H1 (cell line): ENCODE results near the gene TDRD12. TPM values are rescaled to one million over a fixed set of nuclear protein-coding genes. Genes with fewer than 3 reads are reported as not detected.

Source experiments
- CTCF ChIA-PET: fragments of 300-600 bp; sonication (Branson Sonifier 250); formaldehyde crosslinking; loops from one replicate; lab custom pipeline; 2021; ENCODE audit not compliant: partially characterized antibody; lab: Charles Lee
- POLR2A ChIA-PET: fragments of 300-600 bp; sonication (Branson Sonifier 250); formaldehyde crosslinking; loops from one replicate; lab custom pipeline; 2021; ENCODE audit warnings: inconsistent platforms; ENCODE audit not compliant: partially characterized antibody; lab: Charles Lee
- DNase-seq, 2 experiments: peaks; one replicate each; pipeline versions ENCODE4 v3.0.0 to v3.0.0-alpha.2; 2010 to 2022; ENCODE audit warnings: low spot score in 2 of 2, low read depth in 1 of 2, mixed read lengths in 1 of 2
- FAIRE-seq: peaks from 2 replicates; lab custom pipeline; 2011; peaks lifted over from hg19 to GRCh38; lab: Jason Lieb, UNC
- H2AFZ ChIP-seq: 2 replicates; pipeline ENCODE4 v1.8.1; 2012; ENCODE audit warnings: low read length, inconsistent platforms
- H2AK5ac ChIP-seq: 2 replicates; pipeline ENCODE4 v1.6.1; 2013; ENCODE audit warnings: low read depth, low read length
- H2BK120ac ChIP-seq: replicated peaks from 2 replicates; pipeline ENCODE3; 2013; ENCODE audit warnings: low read depth, low read length, inconsistent platforms
- H2BK12ac ChIP-seq: 2 replicates; pipeline ENCODE4 v1.6.1; 2013; ENCODE audit warnings: low read depth, low read length
- H2BK15ac ChIP-seq: 2 replicates; pipeline ENCODE4 v1.6.1; 2013; ENCODE audit warnings: low read length
- H2BK20ac ChIP-seq: 2 replicates; pipeline ENCODE4 v1.6.1; 2013; ENCODE audit warnings: low read length
- H2BK5ac ChIP-seq: 2 replicates; pipeline ENCODE4 v1.6.1; 2013; ENCODE audit warnings: low read depth, low read length
- H3K14ac ChIP-seq: 2 replicates; pipeline ENCODE4 v1.6.1; 2013; ENCODE audit warnings: inconsistent platforms; ENCODE audit not compliant: insufficient read length
- H3K18ac ChIP-seq: 2 replicates; pipeline ENCODE4 v1.6.1; 2013; ENCODE audit warnings: low read length; ENCODE audit errors: extremely low read depth
- H3K23ac ChIP-seq: 2 replicates; pipeline ENCODE4 v1.6.1; 2013; ENCODE audit warnings: inconsistent platforms; ENCODE audit not compliant: insufficient read length
- H3K23me2 ChIP-seq: 2 replicates; pipeline ENCODE4 v1.6.1; 2013; ENCODE audit warnings: low read depth, low read length
- H3K27ac ChIP-seq: 2 replicates; pipeline ENCODE4 v1.6.1; 2011; ENCODE audit warnings: low read depth, low read length, inconsistent platforms
- H3K27me3 ChIP-seq, 4 experiments: replicated peaks in 1 of 4; 1 replicate in 1 of 4; 2 replicates in 3 of 4; pipeline versions ENCODE4 v1.6.1 to v1.8.1; 2011 to 2013; ENCODE audit warnings: low read length in 3 of 4, mild to moderate bottlenecking in 3 of 4, inconsistent platforms in 2 of 4, mixed read lengths in 2 of 4, moderate library complexity in 1 of 4; ENCODE audit not compliant: control insufficient read depth in 3 of 4, insufficient read depth in 3 of 4; ENCODE audit errors: extremely low read depth in 1 of 4
- H3K36me3 ChIP-seq, 4 experiments: 2 replicates each; pipeline versions ENCODE4 v1.6.1 to v1.8.1; 2011 to 2013; ENCODE audit warnings: mild to moderate bottlenecking in 4 of 4, low read length in 3 of 4, moderate library complexity in 2 of 4, control low read depth in 1 of 4, inconsistent platforms in 1 of 4; ENCODE audit not compliant: insufficient read depth in 4 of 4, control insufficient read depth in 2 of 4
- H3K4ac ChIP-seq: replicated peaks from 2 replicates; pipeline ENCODE3; 2013; ENCODE audit warnings: low read length, low read depth, mixed read lengths, inconsistent platforms; ENCODE audit not compliant: insufficient read length
- H3K4me1 ChIP-seq, 4 experiments: replicated peaks in 1 of 4; 1 replicate in 1 of 4; 2 replicates in 3 of 4; pipeline versions ENCODE4 v1.6.1 to v1.8.1; 2011 to 2013; ENCODE audit warnings: low read length in 3 of 4, inconsistent platforms in 2 of 4, mixed read lengths in 1 of 4; ENCODE audit not compliant: insufficient read depth in 4 of 4, control insufficient read depth in 3 of 4
- H3K4me2 ChIP-seq, 2 experiments: 2 replicates each; pipeline versions ENCODE4 v1.6.1 to v1.8.1; 2011 to 2013; ENCODE audit warnings: low read depth in 2 of 2, low read length in 2 of 2, control low read depth in 1 of 2, inconsistent platforms in 1 of 2, mild to moderate bottlenecking in 1 of 2; ENCODE audit not compliant: insufficient read depth in 1 of 2
- H3K4me3 ChIP-seq, 4 experiments: fragments of 200-600, 300-600 bp in 1 of 4; sonication (generic), shearing (Covaris generic), sonication (Bioruptor Twin) in 1 of 4; 2 replicates each; pipeline versions ENCODE4 v1.5.1 to v1.8.1; 2011 to 2016; ENCODE audit warnings: low read length in 4 of 4, low read depth in 3 of 4, control low read depth in 2 of 4, inconsistent platforms in 2 of 4, mild to moderate bottlenecking in 2 of 4, mixed read lengths in 1 of 4, moderate library complexity in 1 of 4; ENCODE audit not compliant: insufficient read depth in 2 of 4; ENCODE audit errors: extremely low read depth in 1 of 4
- H3K56ac ChIP-seq: replicated peaks from 2 replicates; pipeline ENCODE3; 2013; ENCODE audit warnings: low read depth, mild to moderate bottlenecking, mixed read lengths, low read length, inconsistent platforms; ENCODE audit not compliant: insufficient read length
- H3K79me1 ChIP-seq: 2 replicates; pipeline ENCODE4 v1.6.1; 2013; ENCODE audit warnings: low read depth, low read length, control low read depth
- H3K79me2 ChIP-seq, 2 experiments: 2 replicates each; pipeline versions ENCODE4 v1.6.1 to v1.8.1; 2012 to 2013; ENCODE audit warnings: low read length in 2 of 2, mild to moderate bottlenecking in 2 of 2, inconsistent platforms in 1 of 2; ENCODE audit not compliant: insufficient read depth in 2 of 2, control insufficient read depth in 1 of 2
- H3K9ac ChIP-seq, 4 experiments: replicated peaks in 1 of 4; 1 replicate in 1 of 4; 2 replicates in 3 of 4; pipeline versions ENCODE4 v1.6.1 to v1.8.1; 2011 to 2013; ENCODE audit warnings: low read depth in 3 of 4, low read length in 3 of 4, control low read depth in 2 of 4, mild to moderate bottlenecking in 2 of 4, moderate library complexity in 2 of 4, inconsistent platforms in 1 of 4; ENCODE audit errors: extremely low read depth in 1 of 4
- H3K9me3 ChIP-seq, 2 experiments: 2 replicates each; pipeline versions ENCODE4 v1.6.1 to v1.8.1; 2012 to 2013; ENCODE audit warnings: mild to moderate bottlenecking in 2 of 2, moderate library complexity in 2 of 2, control low read depth in 1 of 2, inconsistent platforms in 1 of 2, low read depth in 1 of 2, low read length in 1 of 2, mixed read lengths in 1 of 2; ENCODE audit not compliant: insufficient read depth in 2 of 2
- H4K20me1 ChIP-seq, 2 experiments: replicated peaks in 1 of 2; 2 replicates each; pipeline versions ENCODE3 to v1.8.1; 2011 to 2013; ENCODE audit warnings: inconsistent platforms in 2 of 2, low read length in 2 of 2, mild to moderate bottlenecking in 1 of 2; ENCODE audit not compliant: insufficient read depth in 2 of 2, control insufficient read depth in 1 of 2
- H4K5ac ChIP-seq: 2 replicates; pipeline ENCODE4 v1.6.1; 2013; ENCODE audit warnings: low read length, low read depth, mixed read lengths, inconsistent platforms; ENCODE audit not compliant: insufficient read length
- H4K8ac ChIP-seq: 2 replicates; pipeline ENCODE4 v1.8.0; 2013; ENCODE audit warnings: mild to moderate bottlenecking, moderate library complexity, low read length, inconsistent platforms; ENCODE audit not compliant: insufficient read depth; ENCODE audit errors: extremely low read depth
- H4K91ac ChIP-seq: replicated peaks from 2 replicates; pipeline ENCODE3; 2013; ENCODE audit warnings: low read length, mixed read lengths, inconsistent platforms; ENCODE audit not compliant: insufficient read length
- EZH2 ChIP-seq: fragments of 200-600 bp; sonication (generic); IDR thresholded peaks from 2 replicates; pipeline ENCODE4 v1.7.1; 2012; ENCODE audit warnings: low read depth, mild to moderate bottlenecking, moderate library complexity, low read length, inconsistent platforms; ENCODE audit not compliant: severe bottlenecking
- FOSL1 ChIP-seq: IDR thresholded peaks from 2 replicates; pipeline ENCODE4 v1.6.1; 2011; ENCODE audit warnings: mild to moderate bottlenecking, low read depth, low read length, moderate library complexity; ENCODE audit not compliant: insufficient read depth
- HDAC2 ChIP-seq, 2 experiments: fragments of 300-600 bp in 1 of 2; sonication (generic) in 1 of 2; IDR thresholded peaks; 2 replicates each; pipeline ENCODE4 v1.6.1; 2011 to 2012; ENCODE audit warnings: low read depth in 2 of 2, low read length in 2 of 2, mild to moderate bottlenecking in 2 of 2, moderate library complexity in 2 of 2, borderline replicate concordance in 1 of 2, inconsistent platforms in 1 of 2
- SP1 ChIP-seq: IDR thresholded peaks from 2 replicates; pipeline ENCODE4 v1.6.1; 2011; ENCODE audit warnings: low read depth, low read length
- TAF1 ChIP-seq: IDR thresholded peaks from 2 replicates; pipeline ENCODE4 v1.6.1; 2011; ENCODE audit warnings: mild to moderate bottlenecking, low read depth, low read length
- WGBS, 2 experiments: shearing (Covaris generic) in 1 of 2; methylation state at CpG; one replicate each; pipeline versions ENCODE4 v1.1.6 to v1.1.7; 2013 to 2015; ENCODE audit warnings: low lambda C conversion rate in 2 of 2, mixed read lengths in 2 of 2, inconsistent platforms in 1 of 2, low coverage in 1 of 2, missing lambda C conversion rate in 1 of 2; ENCODE audit not compliant: insufficient replicate concordance in 2 of 2, insufficient coverage in 1 of 2, insufficient read length in 1 of 2; ENCODE audit errors: extremely low coverage in 1 of 2, missing lambda C conversion rate in 1 of 2; 5-methylcytosine and 5-hydroxymethylcytosine counted together
- polyA plus RNA-seq, 7 experiments: library from polyadenylated mRNA; depleted of rRNA in 3 of 7; stranded (reverse) in 5 of 7; unstranded in 2 of 7; fragments of >200 nt in 5 of 7; fragments of 200-250 nt in 2 of 7; gene quantifications; 1 replicate in 5 of 7; 2 replicates in 1 of 7; 4 replicates in 1 of 7; pipeline versions ENCODE4 v1.2.1 to v1.2.3, GENCODE V29; 2011 to 2013; ENCODE audit warnings: missing spikeins in 2 of 7, mixed read lengths in 2 of 7
- total RNA-seq: library from RNA; stranded (reverse); fragmentation: NEBNext Ultra II Directional; extraction: Animal tissue kit (Norgen Biotek cat#: 25700); gene quantifications from 2 replicates; pipeline ENCODE4 v1.2.1, GENCODE V29; 2021
- TF ChIP-seq, protein P1 (sequence below): IDR thresholded peaks from 2 replicates; pipeline ENCODE4 v1.6.1; 2012; ENCODE audit warnings: inconsistent platforms
- TF ChIP-seq, protein P2 (sequence below): IDR thresholded peaks from 2 replicates; pipeline ENCODE4 v1.6.1; 2011; ENCODE audit warnings: low read length, improper control_type of control experiment
- TF ChIP-seq, protein P3 (sequence below): IDR thresholded peaks from 2 replicates; pipeline ENCODE4 v1.6.1; 2012; ENCODE audit warnings: inconsistent platforms

TDRD12 gene
- total and polyA plus RNA-seq, 2 of the 8 experiments (the other 6 are each of a cell fraction or from before 2014, with no cell fraction given), result 0.39 to 0.88 TPM

DNA sequence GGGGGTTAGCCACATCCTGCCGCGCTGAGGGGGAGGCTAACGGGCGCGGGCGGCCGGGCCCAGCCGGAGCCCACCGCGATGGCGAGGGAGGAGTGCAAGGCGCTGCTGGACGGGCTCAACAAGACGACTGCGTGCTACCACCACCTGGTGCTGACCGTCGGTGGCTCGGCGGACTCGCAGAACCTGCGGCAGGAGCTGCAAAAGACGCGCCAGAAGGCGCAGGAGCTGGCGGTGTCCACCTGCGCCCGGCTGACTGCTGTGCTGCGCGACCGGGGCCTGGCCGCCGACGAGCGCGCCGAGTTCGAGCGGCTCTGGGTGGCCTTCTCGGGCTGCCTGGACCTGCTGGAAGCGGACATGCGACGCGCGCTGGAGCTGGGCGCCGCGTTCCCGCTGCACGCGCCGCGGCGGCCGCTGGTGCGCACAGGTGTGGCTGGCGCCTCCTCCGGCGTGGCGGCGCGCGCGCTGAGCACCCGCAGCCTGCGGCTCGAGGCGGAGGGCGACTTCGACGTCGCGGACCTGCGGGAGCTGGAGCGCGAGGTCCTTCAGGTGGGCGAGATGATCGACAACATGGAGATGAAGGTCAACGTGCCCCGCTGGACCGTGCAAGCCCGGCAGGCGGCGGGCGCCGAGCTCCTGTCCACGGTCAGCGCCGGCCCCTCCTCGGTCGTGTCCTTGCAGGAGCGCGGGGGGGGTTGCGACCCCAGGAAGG lies 43.2 kb upstream of the TDRD12 start:
- Histone ChIP-seq H3K27ac (no peak overlapping the region), H3K56ac (no peak overlapping the region), H4K5ac (no peak overlapping the region), H3K9me3 (no peaks in the 10 kb centered on the region; a peak in 1 of 4 replicates), H3K4me2 (peak overlapping the region; percentile 80 to 91), H2AK5ac (no peak overlapping the region), H2BK5ac (no peak overlapping the region; the same call in 1 of the 2 replicates), H3K36me3 (peaks cover 0 to 6% (median 0%) of the 10 kb centered on the region in 4 experiments; a peak in 1 of 8 replicates), H2BK15ac (no peak overlapping the region), H2BK120ac (no peak overlapping the region), H3K79me2 (peaks cover 0 to 31% of the 10 kb centered on the region in 2 experiments; a peak in 2 of 4 replicates), H4K8ac (peak overlapping the region; percentile 82; the same call in 1 of the 2 replicates), H4K91ac (no peak overlapping the region), H2AFZ (peak overlapping the region; percentile 63; the same call in 1 of the 2 replicates), H4K20me1 (peaks cover 10 to 16% of the 10 kb centered on the region in 2 experiments), H3K9ac (no peak overlapping the region), H3K23ac (no peak overlapping the region), H3K4me3 (peak overlapping the region; percentile 27 to 91 (median 45); a peak in 7 of 8 replicates), H3K4ac (no peak overlapping the region), H2BK12ac (0 out of 2 replicates have a peak overlapping the region, but pooled peaks have one; percentile 17), H3K27me3 (peaks cover 20 to 33% (median 26%) of the 10 kb centered on the region in 4 experiments), H3K18ac (no peak overlapping the region), H3K79me1 (peaks cover 13% of the 10 kb centered on the region), H2BK20ac (no peak overlapping the region), H3K4me1 (peaks cover 8 to 16% (median 11%) of the 10 kb centered on the region in 4 experiments; a peak in 6 of 7 replicates), H3K14ac (no peak overlapping the region), H3K23me2 (peaks cover 14% of the 10 kb centered on the region; the same call in 1 of the 2 replicates)
- WGBS, 2 experiments, result 6% methylated on average over 53 of the region's 93 CpGs; no CpG with 5 or more reads in 1 of the 2 experiments
- ChIA-PET CTCF (interaction anchor here (0.5 to 1.6 kb wide), 5 partner anchors 9 to 683 kb away, joined by 3 to 4 read pairs (median 4); no protein-coding TSS in a partner anchor), POLR2A (interaction anchor here (0.7 to 2.8 kb wide), 2 partner anchors 15 to 270 kb away, joined by 3 to 12 read pairs; partner anchors contain the start of genes DPY19L3 and NUDT19)
- DNase-seq, result peak in 1 of 2 experiments; percentile 67
- no peak for FAIRE-seq
- TF ChIP-seq EZH2, result peak; percentile 94
- TF ChIP-seq HDAC2 (IDR thresholded peaks at IDR 0.05; ENCODE audit: borderline replicate concordance in 1 of 2, low read depth in 2 of 2, low read length in 2 of 2), result peak in 1 of 2 experiments; percentile 23; a peak in 1 of 4 replicates
- TF ChIP-seq, protein P1, sequence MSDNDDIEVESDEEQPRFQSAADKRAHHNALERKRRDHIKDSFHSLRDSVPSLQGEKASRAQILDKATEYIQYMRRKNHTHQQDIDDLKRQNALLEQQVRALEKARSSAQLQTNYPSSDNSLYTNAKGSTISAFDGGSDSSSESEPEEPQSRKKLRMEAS, result peak; percentile 69
- TF ChIP-seq TAF1, result 0 out of 2 replicates have a peak, but pooled peaks have one; percentile 25
- TF ChIP-seq, protein P2, sequence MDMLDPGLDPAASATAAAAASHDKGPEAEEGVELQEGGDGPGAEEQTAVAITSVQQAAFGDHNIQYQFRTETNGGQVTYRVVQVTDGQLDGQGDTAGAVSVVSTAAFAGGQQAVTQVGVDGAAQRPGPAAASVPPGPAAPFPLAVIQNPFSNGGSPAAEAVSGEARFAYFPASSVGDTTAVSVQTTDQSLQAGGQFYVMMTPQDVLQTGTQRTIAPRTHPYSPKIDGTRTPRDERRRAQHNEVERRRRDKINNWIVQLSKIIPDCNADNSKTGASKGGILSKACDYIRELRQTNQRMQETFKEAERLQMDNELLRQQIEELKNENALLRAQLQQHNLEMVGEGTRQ, result no peak
- no peak for TF ChIP-seq FOSL1
- no peak for TF ChIP-seq SP1
- TF ChIP-seq, protein P3, sequence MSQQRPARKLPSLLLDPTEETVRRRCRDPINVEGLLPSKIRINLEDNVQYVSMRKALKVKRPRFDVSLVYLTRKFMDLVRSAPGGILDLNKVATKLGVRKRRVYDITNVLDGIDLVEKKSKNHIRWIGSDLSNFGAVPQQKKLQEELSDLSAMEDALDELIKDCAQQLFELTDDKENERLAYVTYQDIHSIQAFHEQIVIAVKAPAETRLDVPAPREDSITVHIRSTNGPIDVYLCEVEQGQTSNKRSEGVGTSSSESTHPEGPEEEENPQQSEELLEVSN, result peak; percentile 68
